GM21576 (cell line): ENCODE results near the gene ZMYM2.

Experiments
- ATAC-seq: cut with Tn5 transposase; IDR thresholded peaks from one replicate; pipeline ENCODE4 v1.9.1; 2021; ENCODE audit warnings: mild to moderate bottlenecking, moderate library complexity; ENCODE audit not compliant: unreplicated experiment

ZMYM2 gene

GRCh38 chr13:20102525-20103180 is 144.1 kb downstream of the ZMYM2 start:
- no peak for ATAC-seq

GRCh38 chr13:20105161-20105689 is 146.7 kb downstream of the ZMYM2 start:
- no peak for ATAC-seq

- ATAC-seq, result no peak
Measured at GRCh38 chr13:20106742-20107141, 148.2 kb downstream of the ZMYM2 start.

- no peak for ATAC-seq
Measured at GRCh38 chr13:20109037-20109436, 150.5 kb downstream of the ZMYM2 start.

GRCh38 chr13:20114066-20114610 is 155.6 kb downstream of the ZMYM2 start:
- ATAC-seq, result no peak

GRCh38 chr13:20116213-20116612 is 157.7 kb downstream of the ZMYM2 start:
- ATAC-seq, result no peak

GRCh38 chr13:20118268-20119140 is 160.0 kb downstream of the ZMYM2 start:
- ATAC-seq, result no peak

GRCh38 chr13:20119960-20120359 is 161.4 kb downstream of the ZMYM2 start:
- ATAC-seq, result no peak

- no peak for ATAC-seq
Measured at GRCh38 chr13:20121159-20121525, 162.6 kb downstream of the ZMYM2 start.

- ATAC-seq, result no peak
Measured at GRCh38 chr13:20124303-20124702, 165.8 kb downstream of the ZMYM2 start.

- ATAC-seq, result no peak
Measured at GRCh38 chr13:20125129-20125782, 166.7 kb downstream of the ZMYM2 start.

- no peak for ATAC-seq
Measured at GRCh38 chr13:20125783-20126165, 167.2 kb downstream of the ZMYM2 start.

- no peak for ATAC-seq
Measured at GRCh38 chr13:20126541-20127261, 168.2 kb downstream of the ZMYM2 start.

- peak; percentile 11 for ATAC-seq
Measured at GRCh38 chr13:20127262-20127561, 168.7 kb downstream of the ZMYM2 start.

GRCh38 chr13:20127562-20128458 is 169.3 kb downstream of the ZMYM2 start:
- ATAC-seq, result peak; percentile 56

GRCh38 chr13:20128459-20128931 is 170.0 kb downstream of the ZMYM2 start:
- peak; percentile 25 for ATAC-seq

- ATAC-seq, result no peak
Measured at GRCh38 chr13:20129076-20129475, 170.5 kb downstream of the ZMYM2 start.

- ATAC-seq, result no peak
Measured at GRCh38 chr13:20130012-20130411, 171.5 kb downstream of the ZMYM2 start.

GRCh38 chr13:20130652-20131051 is 172.1 kb downstream of the ZMYM2 start:
- no peak for ATAC-seq
